HCT116 (cell line): ENCODE results near the gene DIAPH3. TPM values are rescaled to one million over a fixed set of nuclear protein-coding genes. Genes with fewer than 3 reads are reported as not detected.

Experiments
- ATAC-seq: fragments of 200-7000 bp; cut with Tn5 transposase; 2 replicates; pipeline ENCODE4 v1.9.1; 2020; ENCODE audit warnings: mild to moderate bottlenecking, moderate library complexity
- BruUV-seq: library from RNA; stranded (reverse); fragments of 400-500 nt; replicated peaks from 2 replicates; lab custom pipeline; 2021; lab: Mats Ljungman, UMichigan
- CTCF ChIA-PET: fragments of 300-600 bp; sonication (Branson Sonifier 250); formaldehyde crosslinking; loops from one replicate; lab custom pipeline; 2021; ENCODE audit warnings: antibody characterized with exemption; lab: Charles Lee
- POLR2A ChIA-PET: fragments of 300-600, 350-600 bp; sonication (Branson Sonifier 250); formaldehyde crosslinking; loops from one replicate; lab custom pipeline; 2021; ENCODE audit warnings: antibody characterized with exemption; lab: Charles Lee
- RAD21 ChIA-PET, 2 experiments: fragments of 300-600 bp; sonication (Branson Sonifier 250); formaldehyde crosslinking; loops; one replicate each; lab custom pipeline; 2023; ENCODE audit warnings: low total read pairs in 2 of 2; ENCODE audit not compliant: uncharacterized antibody in 2 of 2, unreplicated experiment in 2 of 2, low non-redundant PET in 1 of 2; lab: Charles Lee
- DNase-seq: peaks from one replicate; pipeline ENCODE4 v3.0.0-alpha.2; 2010; ENCODE audit warnings: low read depth, low spot score
- H2AFZ ChIP-seq: fragments of 200-600 bp; shearing (Covaris generic), sonication (generic); 2 replicates; pipeline ENCODE4 v1.6.1; 2017; ENCODE audit warnings: low read depth, mixed run types, mixed read lengths, antibody characterized with exemption, low read length; ENCODE audit not compliant: poor library complexity, severe bottlenecking
- H3K27ac ChIP-seq: 2 replicates; pipeline ENCODE4 v1.5.1; 2012; ENCODE audit warnings: low read depth, low read length
- H3K27me3 ChIP-seq: fragments of 200-600 bp; sonication (generic); 2 replicates; pipeline ENCODE4 v1.6.1; 2016; ENCODE audit warnings: mixed run types, low read length, mixed read lengths; ENCODE audit not compliant: insufficient read depth
- H3K36me3 ChIP-seq, 2 experiments: fragments of 200-500 bp in 1 of 2; fragments of 200-600 bp in 1 of 2; sonication (Bioruptor generic) in 1 of 2; sonication (generic) in 1 of 2; 2 replicates each; pipeline versions ENCODE4 v1.5.1 to v1.6.1; 2014 to 2016; ENCODE audit warnings: low read length in 2 of 2, inconsistent platforms in 1 of 2, mixed read lengths in 1 of 2, mixed run types in 1 of 2; ENCODE audit not compliant: insufficient read depth in 2 of 2, control insufficient read depth in 1 of 2
- H3K4me1 ChIP-seq, 2 experiments: fragments of 200-600 bp in 1 of 2; sonication (generic) in 1 of 2; 2 replicates each; pipeline versions ENCODE4 v1.5.1 to v1.6.1; 2012 to 2017; ENCODE audit warnings: low read length in 2 of 2, inconsistent platforms in 1 of 2, mild to moderate bottlenecking in 1 of 2, mixed read lengths in 1 of 2, mixed run types in 1 of 2, moderate library complexity in 1 of 2; ENCODE audit not compliant: insufficient read depth in 2 of 2, control insufficient read depth in 1 of 2
- H3K4me2 ChIP-seq: fragments of 200-600 bp; sonication (generic); 2 replicates; pipeline ENCODE4 v1.6.1; 2017; ENCODE audit warnings: mixed run types, low read length, mixed read lengths
- H3K4me3 ChIP-seq, 2 experiments: fragments of 200-600 bp in 1 of 2; sonication (generic) in 1 of 2; replicated peaks in 1 of 2; 2 replicates each; pipeline ENCODE4 v1.5.1; 2011 to 2016; ENCODE audit warnings: low read length in 2 of 2, control low read depth in 1 of 2, low read depth in 1 of 2, mild to moderate bottlenecking in 1 of 2, mixed read lengths in 1 of 2, mixed run types in 1 of 2
- H3K79me2 ChIP-seq: fragments of 200-600 bp; sonication (generic); 2 replicates; pipeline ENCODE4 v1.6.1; 2017; ENCODE audit warnings: mild to moderate bottlenecking, mixed run types, low read length, moderate library complexity, mixed read lengths; ENCODE audit not compliant: insufficient read depth
- H3K9ac ChIP-seq: fragments of 200-600 bp; sonication (generic); 2 replicates; pipeline ENCODE4 v1.6.1; 2016; ENCODE audit warnings: low read length, mixed read lengths
- H3K9me2 ChIP-seq: fragments of 200-600 bp; sonication (generic), shearing (Covaris generic); 2 replicates; pipeline ENCODE4 v1.6.1; 2017; ENCODE audit warnings: mixed run types, mild to moderate bottlenecking, moderate library complexity; ENCODE audit not compliant: insufficient read depth
- H3K9me3 ChIP-seq, 2 experiments: fragments of 200-500 bp in 1 of 2; fragments of 200-600 bp in 1 of 2; sonication (Bioruptor generic) in 1 of 2; sonication (generic) in 1 of 2; 2 replicates each; pipeline ENCODE4 v1.6.1; 2014 to 2017; ENCODE audit warnings: low read length in 2 of 2, mixed read lengths in 2 of 2, inconsistent platforms in 1 of 2, low read depth in 1 of 2, mild to moderate bottlenecking in 1 of 2, mixed run types in 1 of 2, moderate library complexity in 1 of 2; ENCODE audit not compliant: control insufficient read depth in 1 of 2, insufficient read depth in 1 of 2
- H4K20me1 ChIP-seq: fragments of 200-600 bp; sonication (generic), shearing (Covaris generic); 2 replicates; pipeline ENCODE4 v1.6.1; 2017; ENCODE audit warnings: mixed run types, mild to moderate bottlenecking, moderate library complexity; ENCODE audit not compliant: insufficient read depth
- ATF3 ChIP-seq: IDR thresholded peaks from 2 replicates; pipeline ENCODE4 v1.6.1; 2012
- CEBPB ChIP-seq: IDR thresholded peaks from 2 replicates; pipeline ENCODE4 v1.6.1; 2012; ENCODE audit warnings: low read depth
- CTCF ChIP-seq, 3 experiments: fragments of 200-600 bp in 1 of 3; sonication (generic) in 1 of 3; IDR thresholded peaks in 2 of 3; conservative IDR thresholded peaks in 1 of 3; 2 replicates each; pipeline ENCODE4 v1.5.1; 2012 to 2017; ENCODE audit warnings: low read depth in 2 of 3, low read length in 2 of 3, antibody characterized with exemption in 1 of 3, borderline replicate concordance in 1 of 3, control low read depth in 1 of 3, mild to moderate bottlenecking in 1 of 3, mixed read lengths in 1 of 3, mixed run types in 1 of 3, moderate library complexity in 1 of 3; ENCODE audit not compliant: insufficient read depth in 1 of 3
- EGR1 ChIP-seq: IDR thresholded peaks from 2 replicates; pipeline ENCODE4 v1.6.1; 2012; ENCODE audit warnings: low read depth
- ELF1 ChIP-seq: IDR thresholded peaks from 2 replicates; pipeline ENCODE4 v1.6.1; 2012; ENCODE audit warnings: low read depth, borderline replicate concordance
- EZH2 ChIP-seq: fragments of 200-600 bp; sonication (generic); IDR thresholded peaks from 2 replicates; pipeline ENCODE4 v1.6.1; 2017; ENCODE audit warnings: antibody characterized with exemption, mixed run types
- EZH2phosphoT487 ChIP-seq: fragments of 200-600 bp; IDR thresholded peaks from 2 replicates; pipeline ENCODE4 v1.6.1; 2018; ENCODE audit warnings: antibody characterized with exemption, borderline replicate concordance
- MAX ChIP-seq: IDR thresholded peaks from 2 replicates; pipeline ENCODE4 v1.6.1; 2012
- POLR2A ChIP-seq: IDR thresholded peaks from 2 replicates; pipeline ENCODE4 v1.7.0; 2011; ENCODE audit warnings: borderline replicate concordance; ENCODE audit not compliant: insufficient read depth, insufficient read length; ENCODE audit errors: extremely low read depth
- RAD21 ChIP-seq: IDR thresholded peaks from 2 replicates; pipeline ENCODE4 v1.6.1; 2012; ENCODE audit warnings: low read depth, mild to moderate bottlenecking
- REST ChIP-seq: IDR thresholded peaks from 2 replicates; pipeline ENCODE4 v1.6.1; 2012; ENCODE audit warnings: low read depth
- SIN3A ChIP-seq: IDR thresholded peaks from 2 replicates; pipeline ENCODE4 v1.6.1; 2012; ENCODE audit warnings: low read depth
- SP1 ChIP-seq: IDR thresholded peaks from 2 replicates; pipeline ENCODE4 v1.6.1; 2012; ENCODE audit warnings: low read depth
- SRF ChIP-seq: IDR thresholded peaks from 2 replicates; pipeline ENCODE4 v1.6.1; 2012; ENCODE audit warnings: low read depth
- ZBTB33 ChIP-seq: IDR thresholded peaks from 2 replicates; pipeline ENCODE4 v1.6.1; 2011; ENCODE audit warnings: mild to moderate bottlenecking, low read length, moderate library complexity; ENCODE audit not compliant: insufficient replicate concordance; ENCODE audit errors: extremely low read depth
- ZFX ChIP-seq: fragments of 450-650 bp; IDR thresholded peaks from 2 replicates; pipeline ENCODE4 v1.6.1; 2017
- ZNF274 ChIP-seq: fragments of 200-500 bp; sonication (Bioruptor generic); IDR thresholded peaks from 2 replicates; pipeline ENCODE4 v1.6.1; 2014; ENCODE audit warnings: mild to moderate bottlenecking, low read depth, low read length, inconsistent platforms
- intact Hi-C: fragments of 100-400 bp; cut with micrococcal nuclease; formaldehyde crosslinking; loops from 2 replicates; pipeline ENCODE4 v1.10.0; 2022
- total RNA-seq: library from RNA; stranded (reverse); gene quantifications from one replicate; pipeline ENCODE4 v1.2.1, GENCODE V29; 2021; ENCODE audit not compliant: unreplicated experiment

Gene DIAPH3
- total RNA-seq, 1 experiment from 2014 or later = 22.8 TPM

- POLR2A ChIA-PET = no interaction called here
- H3K79me2 ChIP-seq = no peaks in the 10 kb centered on the region
- no peaks in the 10 kb centered on the region for H3K9me3 ChIP-seq
- H3K4me3 ChIP-seq = no peak overlapping the region
- H3K27ac ChIP-seq = no peak overlapping the region
- no peaks in the 10 kb centered on the region for H3K27me3 ChIP-seq
- H3K4me2 ChIP-seq = no peak overlapping the region
- H3K4me1 ChIP-seq = no peaks in the 10 kb centered on the region
- no peaks in the 10 kb centered on the region for H3K36me3 ChIP-seq
- H3K9me2 ChIP-seq = no peaks in the 10 kb centered on the region
- DNase-seq (no peak), ATAC-seq (no peak)
- CTCF ChIA-PET = no interaction called here
- H3K9ac ChIP-seq = no peak overlapping the region
- intact Hi-C loops = no loop called here
- H2AFZ ChIP-seq = no peak overlapping the region
- no TSS peak for BruUV-seq
- RAD21 ChIA-PET = no interaction called here
- TF ChIP-seq REST = no peak
- TF ChIP-seq RAD21 = no peak
- no peak for TF ChIP-seq SP1
- TF ChIP-seq ATF3 = no peak
- no peak for TF ChIP-seq CTCF (IDR thresholded peaks at IDR 0.05 in 2 of 3, conservative IDR thresholded peaks at IDR 0.05 in 1 of 3; ENCODE audit: borderline replicate concordance in 1 of 3, insufficient read depth in 1 of 3, low read depth in 2 of 3, low read length in 2 of 3)
- no peak for TF ChIP-seq SIN3A
- TF ChIP-seq SRF = no peak
- TF ChIP-seq POLR2A = no peak
- no peak for TF ChIP-seq EZH2phosphoT487
- TF ChIP-seq ZBTB33 = no peak
- TF ChIP-seq EZH2 = no peak
- TF ChIP-seq ZFX = no peak
- TF ChIP-seq ZNF274 = no peak
- no peak for TF ChIP-seq MAX
- TF ChIP-seq ELF1 = no peak
- TF ChIP-seq EGR1 = no peak
- no peak for TF ChIP-seq CEBPB
- H4K20me1 ChIP-seq = no peaks in the 10 kb centered on the region
Observed at GRCh38 chr13:59976856-59977255, 186.9 kb downstream of the DIAPH3 start.
